GM18508 (cell line): ENCODE results near the gene FIBCD1.

Source experiments
- ATAC-seq: cut with Tn5 transposase; IDR thresholded peaks from one replicate; pipeline ENCODE4 v1.9.1; 2021; ENCODE audit warnings: moderate number of reproducible peaks; ENCODE audit not compliant: insufficient read depth, unreplicated experiment

FIBCD1 gene

DNA sequence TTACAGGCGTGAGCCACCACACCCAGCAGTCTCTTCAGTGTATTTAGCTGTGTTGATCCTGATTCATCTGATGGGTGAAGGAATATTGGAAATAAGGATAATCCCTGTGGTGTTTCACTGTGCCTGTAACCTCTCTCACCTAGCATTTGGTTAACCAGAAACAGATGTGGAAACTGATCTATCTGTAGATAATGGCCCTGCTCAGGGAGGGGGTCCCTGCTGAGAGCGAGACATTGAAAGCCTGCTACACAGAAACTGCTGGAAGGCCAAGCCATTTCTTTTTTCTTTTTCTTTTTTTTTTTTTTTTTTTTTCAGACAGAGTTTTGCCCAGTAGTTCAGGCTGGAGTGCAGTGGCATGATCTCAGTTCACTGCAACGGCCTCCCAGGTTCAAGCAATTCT lies 70.8 kb downstream of the FIBCD1 start:
- no peak for ATAC-seq

GRCh38 chr9:130867556-130867955 lies 71.5 kb downstream of the FIBCD1 start:
- ATAC-seq, result no peak

GRCh38 chr9:130866474-130866965 lies 72.5 kb downstream of the FIBCD1 start:
- ATAC-seq, result no peak

GRCh38 chr9:130865921-130866320 lies 73.1 kb downstream of the FIBCD1 start:
- no peak for ATAC-seq

GRCh38 chr9:130864541-130864940 lies 74.5 kb downstream of the FIBCD1 start:
- no peak for ATAC-seq

GRCh38 chr9:130862747-130863146 lies 76.3 kb downstream of the FIBCD1 start:
- ATAC-seq, result no peak

- ATAC-seq, result no peak
Measured at GRCh38 chr9:130862217-130862616, 76.8 kb downstream of the FIBCD1 start.

DNA sequence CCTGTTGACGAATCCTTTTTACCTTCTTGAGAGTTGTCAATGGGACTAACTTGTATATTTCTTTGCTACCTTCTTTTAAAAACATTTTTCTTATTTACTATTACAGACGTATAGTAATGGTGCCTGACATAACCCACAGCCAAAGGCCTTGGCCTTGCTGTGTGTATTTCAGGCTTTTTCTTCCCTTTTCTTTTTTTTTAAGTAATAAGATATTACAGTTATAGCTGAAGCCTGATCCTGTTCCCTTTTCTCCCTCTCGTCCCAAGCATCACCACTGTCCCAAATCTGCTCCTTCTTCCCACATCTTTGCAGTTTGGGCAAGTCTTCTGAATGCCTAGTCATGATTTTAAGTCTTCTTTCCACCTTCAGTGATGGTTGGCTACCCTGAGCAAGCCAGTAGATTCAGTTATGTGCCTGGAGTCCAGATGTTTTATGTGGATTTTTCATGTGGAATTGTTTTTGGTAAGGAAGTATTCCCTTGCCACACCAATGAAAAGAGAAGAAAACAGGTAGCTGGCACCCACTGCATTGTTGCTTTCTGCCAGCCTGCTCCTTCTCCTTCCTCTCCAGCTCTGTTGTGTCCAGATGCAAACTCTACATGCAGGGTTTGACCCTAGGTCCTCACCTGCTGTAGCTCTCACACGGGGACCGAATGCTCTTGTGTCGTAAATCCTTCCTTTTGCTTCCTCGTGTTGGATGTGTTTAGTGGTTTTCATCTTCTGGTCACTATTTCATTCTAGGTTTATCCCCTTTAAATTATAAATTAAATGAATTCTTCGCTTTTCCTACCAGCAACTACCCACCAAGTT lies 77.5 kb downstream of the FIBCD1 start:
- no peak for ATAC-seq

GRCh38 chr9:130860458-130861316 lies 78.4 kb downstream of the FIBCD1 start:
- no peak for ATAC-seq

DNA sequence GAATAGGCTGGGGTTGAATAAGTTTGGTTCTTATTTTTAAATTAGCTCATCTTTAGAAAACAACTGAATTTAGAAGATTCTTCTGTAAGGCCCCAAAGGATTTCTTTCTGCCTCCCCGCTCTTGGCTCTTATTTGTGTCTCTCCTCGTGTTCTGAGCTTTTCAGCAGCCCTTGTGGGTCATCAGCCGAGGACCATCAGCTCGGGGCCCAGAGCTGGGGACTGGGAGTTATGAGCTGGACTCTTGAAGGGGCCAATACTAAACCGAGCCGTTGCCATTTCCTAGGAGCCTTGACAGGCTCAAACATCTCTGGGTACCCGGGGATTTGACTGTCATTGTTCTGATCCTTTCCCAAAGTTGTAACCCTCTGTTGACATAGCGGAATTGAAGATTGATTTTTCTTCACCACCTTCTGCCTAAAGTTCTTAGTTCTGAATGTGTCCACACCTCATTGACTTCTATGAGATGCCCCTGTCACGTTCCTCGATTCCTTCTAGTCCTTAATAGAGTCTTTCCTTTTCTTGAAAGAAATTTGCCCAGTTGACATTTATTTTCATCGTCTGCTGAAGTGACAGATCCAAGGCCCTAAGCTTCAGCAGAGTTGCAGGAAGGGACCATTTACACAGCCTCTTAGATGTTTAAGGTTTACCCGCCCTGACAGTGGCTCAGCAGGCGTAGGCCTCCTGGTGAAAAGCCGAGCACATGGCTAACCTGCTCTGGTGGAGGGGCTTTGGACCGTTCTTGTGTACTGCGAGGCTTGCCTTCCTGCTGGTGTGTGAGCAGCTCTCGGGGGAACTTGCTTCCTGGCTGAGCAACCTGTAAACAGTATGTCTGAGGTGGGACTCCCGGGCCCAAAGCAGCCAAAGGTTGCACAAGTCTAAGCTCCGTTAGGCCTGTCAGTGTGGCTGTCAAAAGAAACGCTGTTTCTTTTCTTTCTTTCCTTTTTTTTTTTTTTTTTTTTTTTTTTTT lies 80.0 kb downstream of the FIBCD1 start:
- no peak for ATAC-seq

DNA sequence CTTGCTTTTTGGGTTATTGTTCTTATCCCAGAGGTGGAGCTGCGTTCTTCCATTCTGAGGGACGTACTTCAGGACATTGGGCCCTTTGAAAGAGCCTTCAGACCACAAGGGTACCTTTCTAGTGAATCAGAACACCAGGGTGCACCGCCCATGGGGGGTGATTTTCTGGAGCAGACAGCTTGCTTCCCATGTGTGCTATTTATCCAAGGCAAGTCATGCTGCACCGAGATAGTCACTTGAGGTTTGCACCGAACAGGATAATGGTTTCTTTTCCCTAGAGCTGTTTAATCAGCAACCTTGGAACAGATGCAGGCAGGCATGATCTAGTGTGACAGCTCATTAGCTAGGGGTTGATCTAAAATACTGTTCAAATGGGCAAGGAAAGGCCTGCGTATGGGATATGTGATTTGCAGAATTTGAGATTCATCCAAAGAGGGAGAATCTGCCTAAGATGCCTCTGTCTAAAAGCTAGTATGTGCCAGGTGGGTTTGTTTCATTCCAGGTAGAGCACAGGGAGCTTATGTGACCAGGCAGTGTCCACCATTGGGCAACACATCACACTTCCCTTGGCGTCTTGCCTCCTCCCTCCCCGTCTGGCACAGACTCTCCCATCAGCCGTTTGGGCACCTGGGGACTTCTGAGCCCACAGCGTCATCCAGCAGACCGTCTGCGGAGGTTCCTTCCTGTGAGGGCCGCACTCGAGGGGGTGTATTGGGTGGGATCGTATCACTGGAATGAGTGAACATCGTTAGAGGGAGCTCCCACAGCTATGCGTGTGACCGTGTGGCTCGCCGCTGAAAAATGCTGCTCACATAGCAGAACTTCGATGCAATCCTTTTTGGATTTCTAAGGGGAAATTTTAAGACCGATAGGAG lies 80.9 kb downstream of the FIBCD1 start:
- ATAC-seq, result no peak

DNA sequence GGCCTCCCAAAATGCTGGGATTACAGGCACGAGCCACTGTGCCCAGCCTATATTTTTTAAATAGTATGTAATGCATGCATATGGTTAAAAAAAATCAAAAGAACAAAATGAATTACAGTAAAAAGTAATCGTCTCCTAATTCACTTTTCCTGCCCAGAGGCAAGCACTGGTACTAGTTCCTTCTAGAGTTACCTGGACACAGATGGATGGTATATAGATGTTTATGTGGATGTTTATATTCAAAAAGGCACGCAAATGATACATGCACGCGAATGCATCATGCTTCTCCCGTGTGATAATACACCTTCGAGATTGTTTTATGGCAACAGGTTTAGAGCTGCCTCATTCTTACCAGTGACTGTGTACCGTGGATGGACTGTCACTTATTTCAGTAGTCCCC lies 82.6 kb downstream of the FIBCD1 start:
- ATAC-seq, result no peak

DNA sequence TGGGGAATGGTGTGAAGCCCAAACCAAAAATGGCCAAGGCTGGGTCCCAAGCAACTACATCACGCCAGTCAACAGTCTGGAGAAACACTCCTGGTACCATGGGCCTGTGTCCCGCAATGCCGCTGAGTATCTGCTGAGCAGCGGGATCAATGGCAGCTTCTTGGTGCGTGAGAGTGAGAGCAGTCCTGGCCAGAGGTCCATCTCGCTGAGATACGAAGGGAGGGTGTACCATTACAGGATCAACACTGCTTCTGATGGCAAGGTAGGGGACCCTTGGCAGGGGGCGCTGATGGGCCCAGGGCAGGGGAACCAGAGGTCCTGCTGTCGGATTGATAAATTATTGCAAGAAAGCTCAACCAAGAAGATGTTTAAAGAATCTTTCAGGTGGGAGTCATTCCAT lies 84.2 kb downstream of the FIBCD1 start:
- no peak for ATAC-seq

DNA sequence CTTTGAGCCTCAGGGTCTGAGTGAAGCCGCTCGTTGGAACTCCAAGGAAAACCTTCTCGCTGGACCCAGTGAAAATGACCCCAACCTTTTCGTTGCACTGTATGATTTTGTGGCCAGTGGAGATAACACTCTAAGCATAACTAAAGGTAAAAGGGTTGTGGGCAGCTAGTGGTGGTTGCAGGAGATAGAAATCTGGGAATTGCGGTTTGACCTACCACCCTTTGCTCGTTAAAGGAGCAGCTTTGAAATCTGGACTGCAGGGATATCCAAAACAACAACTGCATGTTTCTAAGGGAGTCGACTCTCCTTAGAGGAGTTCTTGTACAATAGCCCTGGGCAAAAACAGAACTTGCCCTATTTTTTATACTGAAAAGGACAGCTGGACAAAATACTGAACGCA lies 85.0 kb downstream of the FIBCD1 start:
- ATAC-seq, result no peak

DNA sequence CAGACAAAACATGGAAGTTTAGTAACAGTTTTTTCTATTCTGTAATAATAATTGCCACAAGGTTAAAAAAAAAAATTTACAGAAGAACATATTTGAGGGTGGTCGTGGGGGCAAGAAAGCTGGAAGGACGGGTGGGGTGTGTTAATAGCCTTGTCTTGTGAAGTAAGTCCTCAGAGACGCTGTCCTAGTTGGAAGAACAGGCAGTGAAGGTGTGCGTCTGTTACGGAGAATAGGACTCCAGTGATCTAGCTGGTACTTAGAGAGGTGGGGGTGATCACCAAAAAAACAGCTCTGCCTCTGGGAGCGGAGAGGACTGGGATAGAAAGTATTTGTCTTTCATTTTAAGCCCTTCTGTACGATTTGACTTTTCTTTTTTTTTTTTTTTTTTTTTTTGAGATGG lies 86.2 kb downstream of the FIBCD1 start:
- ATAC-seq, result no peak
